ENCODE measurements around the gene ACTN1.

DNA sequence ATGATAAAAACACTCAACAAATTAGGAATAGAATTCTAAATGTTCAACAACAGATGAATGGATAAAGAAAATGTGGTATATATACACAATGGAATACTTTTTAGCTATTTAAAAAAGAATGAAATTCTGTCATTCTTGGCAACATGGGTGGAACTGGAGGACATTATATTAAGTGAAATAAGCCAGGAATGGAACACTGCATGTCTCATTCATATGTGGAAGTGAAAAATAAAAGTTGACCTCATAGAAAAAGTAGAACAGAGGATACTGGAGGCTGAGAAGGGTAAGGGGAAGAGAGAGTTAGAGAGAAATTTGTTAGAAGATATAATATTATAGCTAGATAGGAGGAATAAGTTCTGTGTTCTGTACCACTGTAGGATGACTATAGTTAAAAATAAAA lies 150.4 kb downstream of the ACTN1 start:
- TF ChIP-seq POLR2A (IDR thresholded peaks at IDR 0.05; ENCODE audit: control extremely low read depth in 1 of 2, low read depth in 2 of 2, low read length in 2 of 2) (no peak), TCF12 (IDR thresholded peaks at IDR 0.05; ENCODE audit: low read depth, low read length) (no peak)

Data from H1 (cell line).